Stimulated activated CD4-positive, alpha-beta T cell treated with anti-CD3 and anti-CD28 coated beads, Interleukin-12 subunit alpha, Interleukin-12 subunit beta, amount 100 ng/mL, for 24 hours (primary cell): ENCODE data around the gene FAM72B.
"Not testable (repeated sequence)": the region's sequence is repeated elsewhere in the genome, so short reads cannot be mapped to it uniquely, and the experiment has no call there.

Experiments used
- DNase-seq, 2 experiments: peaks; one replicate each; pipeline ENCODE4 v3.0.0-alpha.2; 2020; ENCODE audit warnings: low read depth in 2 of 2

Gene FAM72B

GRCh38 chr1:121184290-121185127 lies at the start of gene FAM72B, which contains the start of gene SRGAP2C:
Gene FAM72B (minus strand): TSS chr1:121184340. CDS start chr1:121183489, 851 bp downstream.
Gene SRGAP2C (plus strand): TSS chr1:121184975. CDS start chr1:121187447, 2,472 bp downstream.
- DNase-seq = peak; percentile 76 to 81

- not testable (repeated sequence) for DNase-seq
Observed at GRCh38 chr1:121232445-121233125, 48.4 kb upstream of the FAM72B start.

- DNase-seq = not testable (repeated sequence)
Observed at GRCh38 chr1:121230636-121231035, 46.5 kb upstream of the FAM72B start.

- DNase-seq = not testable (repeated sequence)
Observed at GRCh38 chr1:121227544-121228330, 43.6 kb upstream of the FAM72B start.

- DNase-seq = not testable (repeated sequence)
Observed at GRCh38 chr1:121226925-121227324, 42.8 kb upstream of the FAM72B start.

GRCh38 chr1:121226295-121226904 lies 42.3 kb upstream of the FAM72B start:
- not testable (repeated sequence) for DNase-seq

GRCh38 chr1:121224714-121225113 lies 40.6 kb upstream of the FAM72B start:
- not testable (repeated sequence) for DNase-seq

GRCh38 chr1:121221770-121222169 lies 37.6 kb upstream of the FAM72B start:
- not testable (repeated sequence) for DNase-seq

GRCh38 chr1:121216676-121217075 lies 32.5 kb upstream of the FAM72B start:
- DNase-seq = not testable (repeated sequence)

- DNase-seq = not testable (repeated sequence)
Observed at GRCh38 chr1:121215699-121216417, 31.7 kb upstream of the FAM72B start.

GRCh38 chr1:121214544-121215156 lies 30.5 kb upstream of the FAM72B start:
- DNase-seq = not testable (repeated sequence)

- DNase-seq = not testable (repeated sequence)
Observed at GRCh38 chr1:121213491-121213890, 29.4 kb upstream of the FAM72B start.

GRCh38 chr1:121210778-121211177 lies 26.6 kb upstream of the FAM72B start:
- not testable (repeated sequence) for DNase-seq

GRCh38 chr1:121208375-121208774 lies 24.2 kb upstream of the FAM72B start:
- not testable (repeated sequence) for DNase-seq

GRCh38 chr1:121207328-121207727 lies 23.2 kb upstream of the FAM72B start:
- not testable (repeated sequence) for DNase-seq

GRCh38 chr1:121205786-121206711 lies 21.9 kb upstream of the FAM72B start:
- DNase-seq = not testable (repeated sequence)

- not testable (repeated sequence) for DNase-seq
Observed at GRCh38 chr1:121202986-121203385, 18.8 kb upstream of the FAM72B start.

GRCh38 chr1:121200985-121201981 lies 17.1 kb upstream of the FAM72B start:
- DNase-seq = not testable (repeated sequence)
